HepG2 (cell line): ENCODE measurements around the gene PDE2A.

Source experiments
- ASH2L ChIP-seq: fragments of 300-600, 200-600 bp; sonication (generic); IDR thresholded peaks from 2 replicates; pipeline ENCODE4 v1.7.0; 2017; ENCODE audit warnings: low read depth, mild to moderate bottlenecking, moderate library complexity, mixed read lengths, low read length; ENCODE audit not compliant: insufficient read length
- CAMTA2 ChIP-seq: sonication (generic); formaldehyde crosslinking; IDR thresholded peaks from 2 replicates; pipeline ENCODE4 v1.4.0; 2020; ENCODE audit warnings: mild to moderate bottlenecking, missing genetic modification reagents, borderline replicate concordance
- CHD2 ChIP-seq: IDR thresholded peaks from 2 replicates; pipeline ENCODE4 v1.6.1; 2011; ENCODE audit warnings: low read depth, low read length, improper control_type of control experiment
- CTCF ChIP-seq: sonication (generic); formaldehyde crosslinking; IDR thresholded peaks from 2 replicates; pipeline ENCODE4 v1.5.0; 2020; ENCODE audit warnings: mild to moderate bottlenecking, missing genetic modification reagents, moderate library complexity
- EP300 ChIP-seq, 3 experiments: sonication (generic) in 1 of 3; formaldehyde crosslinking in 1 of 3; IDR thresholded peaks; 2 replicates each; pipeline versions ENCODE4 v1.5.1 to v1.6.1; 2011 to 2020; ENCODE audit warnings: low read depth in 2 of 3, low read length in 2 of 3, borderline replicate concordance in 1 of 3, improper control_type of control experiment in 1 of 3, mild to moderate bottlenecking in 1 of 3, missing genetic modification reagents in 1 of 3, moderate library complexity in 1 of 3
- ERF ChIP-seq: IDR thresholded peaks from 2 replicates; pipeline ENCODE4 v1.6.1; 2018; ENCODE audit warnings: missing biosample characterization, missing genetic modification reagents
- EZH2 ChIP-seq: conservative IDR thresholded peaks from 2 replicates; pipeline ENCODE4 v1.6.1; 2012; ENCODE audit warnings: mild to moderate bottlenecking, low read depth, low read length, moderate library complexity
- IRF1 ChIP-seq: sonication (generic); formaldehyde crosslinking; IDR thresholded peaks from 2 replicates; pipeline ENCODE4 v1.4.0; 2020; ENCODE audit warnings: low read depth, mild to moderate bottlenecking, missing genetic modification reagents
- IRF9 ChIP-seq: sonication (generic); formaldehyde crosslinking; IDR thresholded peaks from 2 replicates; pipeline ENCODE4 v1.8.0; 2022; ENCODE audit warnings: missing genetic modification reagents, mild to moderate bottlenecking, borderline replicate concordance
- MAX ChIP-seq: IDR thresholded peaks from 2 replicates; pipeline ENCODE4 v1.6.1; 2012; ENCODE audit warnings: inconsistent platforms
- ZFP1 ChIP-seq: IDR thresholded peaks from 2 replicates; pipeline ENCODE4 v1.6.1; 2016
- ZFP36 ChIP-seq: fragments of 150-350 bp; IDR thresholded peaks from 2 replicates; pipeline ENCODE4 v1.6.1; 2018; ENCODE audit warnings: borderline replicate concordance, low read length, low read depth; ENCODE audit not compliant: partially characterized antibody
- ZNF18 ChIP-seq: sonication (generic); formaldehyde crosslinking; IDR thresholded peaks from 2 replicates; pipeline ENCODE4 v1.8.0; 2022; ENCODE audit warnings: mild to moderate bottlenecking, missing genetic modification reagents; ENCODE audit not compliant: insufficient replicate concordance
- ZNF230 ChIP-seq: sonication (generic); formaldehyde crosslinking; IDR thresholded peaks from 2 replicates; pipeline ENCODE4 v1.4.0; 2020; ENCODE audit warnings: mild to moderate bottlenecking, missing genetic modification reagents

GRCh38 chr11:72588421-72589410 is 85.5 kb downstream of the PDE2A start:
- no peak for TF ChIP-seq MAX
- TF ChIP-seq ZNF18 (CRISPR knock-in tag) = no peak
- TF ChIP-seq EP300 (IDR thresholded peaks at IDR 0.05; ENCODE audit: low read depth in 2 of 2, low read length in 2 of 2) = no peak
- TF ChIP-seq EP300 (CRISPR knock-in tag; IDR thresholded peaks at IDR 0.05; ENCODE audit: borderline replicate concordance) = no peak
- TF ChIP-seq EZH2 = no peak
- no peak for TF ChIP-seq CHD2
- TF ChIP-seq CTCF (CRISPR knock-in tag) = no peak
- TF ChIP-seq ERF (CRISPR knock-in tag) = no peak
- TF ChIP-seq ZFP1 = no peak
- TF ChIP-seq ASH2L = no peak
- TF ChIP-seq IRF1 (CRISPR knock-in tag) = no peak
- no peak for TF ChIP-seq CAMTA2 (CRISPR knock-in tag)
- no peak for TF ChIP-seq ZNF230 (CRISPR knock-in tag)
- no peak for TF ChIP-seq IRF9
- TF ChIP-seq ZFP36 = no peak
